Naive thymus-derived CD4-positive, alpha-beta T cell (primary cell): ENCODE measurements around the gene HLA-DMB. TPM values are rescaled to one million over a fixed set of nuclear protein-coding genes. Genes with fewer than 3 reads are reported as not detected.

Experiments used
- polyA plus RNA-seq, 2 donors: library from polyadenylated mRNA; unstranded; fragments of 300-500 nt; fragmentation: Illumina TruSeq; gene quantifications; one replicate each; pipeline ENCODE4 v1.2.3, GENCODE V29; 2021
- total RNA-seq, 6 experiments: library from RNA in 5 of 6; stranded (reverse) in 5 of 6; gene quantifications; 1 replicate in 5 of 6; 2 replicates in 1 of 6; pipeline ENCODE4 v1.2.3 and lab custom pipeline; 2021 to 2026

The HLA-DMB gene
- total and polyA plus RNA-seq, 7 experiments from 2014 or later, result 7.8 to 82.5 (median 9.1) TPM

Other genes starting within 250 kb of the HLA-DMB start
- 10 to 100 TPM in 1 of 5 experiments, 1 to 10 TPM in 1, not detected in 3; 3.9 to 13.3 TPM for gene HLA-DQA2, start 199.6 kb downstream of the HLA-DMB start, total RNA-seq
- gene HLA-DQA2, start 199.6 kb downstream of the HLA-DMB start, polyA plus RNA-seq, result not detected
- 10 to 100 TPM in 1 of 5 experiments, 1 to 10 TPM in 2, not detected in 2; 1.8 to 24.8 (median 3.5) TPM for gene HLA-DQB2, start 177.5 kb downstream of the HLA-DMB start, total RNA-seq
- gene HLA-DQB2, start 177.5 kb downstream of the HLA-DMB start, polyA plus RNA-seq, result under 1 TPM in 1 of 2 donors, not detected in 1; 0.95 TPM
- 1 to 10 TPM; 1.7 to 7.7 (median 4.9) TPM for gene HLA-DOB, start 124.0 kb downstream of the HLA-DMB start, total RNA-seq
- gene HLA-DOB, start 124.0 kb downstream of the HLA-DMB start, polyA plus RNA-seq, result under 1 TPM; 0.48 to 0.57 TPM
- gene TAP2, start 102.3 kb downstream of the HLA-DMB start, total RNA-seq, result 100 to 1,000 TPM in 4 of 5 experiments, 10 to 100 TPM in 1; 84.3 to 243 (median 117) TPM
- gene TAP2, start 102.3 kb downstream of the HLA-DMB start, polyA plus RNA-seq, result 10 to 100 TPM; 26.4 to 36.4 TPM
- 100 to 1,000 TPM; 111 to 419 (median 115) TPM for gene PSMB8, start 97.0 kb downstream of the HLA-DMB start, total RNA-seq
- gene PSMB8, start 97.0 kb downstream of the HLA-DMB start, polyA plus RNA-seq, result 100 to 1,000 TPM; 322 to 378 TPM
- 100 to 1,000 TPM in 3 of 5 experiments, 10 to 100 TPM in 2; 92.1 to 500 (median 103) TPM for gene TAP1, start 87.3 kb downstream of the HLA-DMB start, total RNA-seq
- gene TAP1, start 87.3 kb downstream of the HLA-DMB start, polyA plus RNA-seq, result 100 to 1,000 TPM; 162 to 274 TPM
- gene PSMB9, start 86.8 kb downstream of the HLA-DMB start, total RNA-seq, result 100 to 1,000 TPM in 2 of 5 experiments, 10 to 100 TPM in 3; 70.3 to 452 (median 90.5) TPM
- gene PSMB9, start 86.8 kb downstream of the HLA-DMB start, polyA plus RNA-seq, result 100 to 1,000 TPM; 385 to 389 TPM
- 100 to 1,000 TPM in 1 of 5 experiments, 10 to 100 TPM in 4; 12.5 to 120 (median 29.6) TPM for gene HLA-DMA, start 12.1 kb upstream of the HLA-DMB start, total RNA-seq
- gene HLA-DMA, start 12.1 kb upstream of the HLA-DMB start, polyA plus RNA-seq, result 10 to 100 TPM; 19.3 to 25.6 TPM
- gene BRD2, start 27.6 kb upstream of the HLA-DMB start, total RNA-seq, result 100 to 1,000 TPM; 275 to 391 (median 360) TPM
- gene BRD2, start 27.6 kb upstream of the HLA-DMB start, polyA plus RNA-seq, result 10 to 100 TPM; 33.4 to 82.6 TPM
- gene HLA-DOA, start 68.6 kb upstream of the HLA-DMB start, total RNA-seq, result 10 to 100 TPM in 1 of 5 experiments, 1 to 10 TPM in 4; 3.0 to 10.5 (median 5.4) TPM
- gene HLA-DOA, start 68.6 kb upstream of the HLA-DMB start, polyA plus RNA-seq, result 1 to 10 TPM; 4.6 to 6.7 TPM
- 100 to 1,000 TPM in 2 of 5 experiments, 10 to 100 TPM in 3; 20.2 to 295 (median 45.6) TPM for gene HLA-DPA1, start 132.6 kb upstream of the HLA-DMB start, total RNA-seq
- 10 to 100 TPM; 21.1 to 67.0 TPM for gene HLA-DPA1, start 132.6 kb upstream of the HLA-DMB start, polyA plus RNA-seq
- gene HLA-DPB1, start 135.0 kb upstream of the HLA-DMB start, total RNA-seq, result 100 to 1,000 TPM in 1 of 5 experiments, 10 to 100 TPM in 4; 13.7 to 308 (median 43.3) TPM
- gene HLA-DPB1, start 135.0 kb upstream of the HLA-DMB start, polyA plus RNA-seq, result 10 to 100 TPM; 24.9 to 87.6 TPM